Panc1 (cell line): Measurements from ENCODE around the gene FUBP1.

Experiments
- POLR2AphosphoS5 ChIP-seq: IDR thresholded peaks from 2 replicates; pipeline ENCODE4 v1.6.1; 2012; ENCODE audit warnings: mild to moderate bottlenecking, low read depth, low read length, moderate library complexity
- TCF7L2 ChIP-seq: IDR thresholded peaks from 2 replicates; pipeline ENCODE4 v1.6.1; 2011; ENCODE audit warnings: mild to moderate bottlenecking, low read depth, low read length, inconsistent platforms
- TF ChIP-seq, protein P1 (sequence below): fragments of 450-650 bp; IDR thresholded peaks from 2 replicates; pipeline ENCODE4 v1.5.1; 2017; ENCODE audit warnings: mild to moderate bottlenecking

DNA sequence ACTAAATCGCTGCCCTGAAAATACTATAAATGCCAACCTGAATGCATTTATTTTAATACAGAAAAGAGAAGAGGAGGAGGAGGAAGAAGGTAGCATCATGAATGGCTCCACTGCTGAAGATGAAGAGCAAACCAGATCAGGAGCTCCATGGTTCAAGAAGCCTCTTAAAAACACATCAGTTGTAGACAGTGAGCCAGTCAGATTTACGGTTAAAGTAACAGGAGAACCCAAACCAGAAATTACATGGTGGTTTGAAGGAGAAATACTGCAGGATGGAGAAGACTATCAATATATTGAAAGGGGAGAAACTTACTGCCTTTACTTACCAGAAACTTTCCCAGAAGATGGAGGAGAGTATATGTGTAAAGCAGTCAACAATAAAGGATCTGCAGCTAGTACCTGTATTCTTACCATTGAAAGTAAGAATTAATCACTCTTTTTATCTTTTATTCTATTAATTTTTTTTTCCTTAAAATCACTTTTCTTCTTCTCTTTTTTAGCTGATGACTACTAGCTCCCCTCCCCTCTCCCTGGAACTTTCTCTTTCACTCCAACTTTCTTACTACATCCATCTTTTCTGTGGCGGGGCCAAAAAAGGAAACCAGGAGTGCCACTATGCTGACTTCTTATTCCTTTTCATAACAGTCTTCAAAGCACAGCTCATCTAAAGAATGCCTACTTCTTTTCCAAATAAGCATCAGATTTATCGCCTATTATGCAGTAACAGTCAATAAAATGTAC lies 36.3 kb downstream of the FUBP1 start:
- TF ChIP-seq, protein P1, sequence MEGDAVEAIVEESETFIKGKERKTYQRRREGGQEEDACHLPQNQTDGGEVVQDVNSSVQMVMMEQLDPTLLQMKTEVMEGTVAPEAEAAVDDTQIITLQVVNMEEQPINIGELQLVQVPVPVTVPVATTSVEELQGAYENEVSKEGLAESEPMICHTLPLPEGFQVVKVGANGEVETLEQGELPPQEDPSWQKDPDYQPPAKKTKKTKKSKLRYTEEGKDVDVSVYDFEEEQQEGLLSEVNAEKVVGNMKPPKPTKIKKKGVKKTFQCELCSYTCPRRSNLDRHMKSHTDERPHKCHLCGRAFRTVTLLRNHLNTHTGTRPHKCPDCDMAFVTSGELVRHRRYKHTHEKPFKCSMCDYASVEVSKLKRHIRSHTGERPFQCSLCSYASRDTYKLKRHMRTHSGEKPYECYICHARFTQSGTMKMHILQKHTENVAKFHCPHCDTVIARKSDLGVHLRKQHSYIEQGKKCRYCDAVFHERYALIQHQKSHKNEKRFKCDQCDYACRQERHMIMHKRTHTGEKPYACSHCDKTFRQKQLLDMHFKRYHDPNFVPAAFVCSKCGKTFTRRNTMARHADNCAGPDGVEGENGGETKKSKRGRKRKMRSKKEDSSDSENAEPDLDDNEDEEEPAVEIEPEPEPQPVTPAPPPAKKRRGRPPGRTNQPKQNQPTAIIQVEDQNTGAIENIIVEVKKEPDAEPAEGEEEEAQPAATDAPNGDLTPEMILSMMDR, result no peak
- TF ChIP-seq TCF7L2 (no peak), POLR2AphosphoS5 (no peak)
